Esophagus squamous epithelium (tissue), 5 donors: ENCODE data around the gene GALM. TPM values are rescaled to one million over a fixed set of nuclear protein-coding genes. Genes with fewer than 3 reads are reported as not detected.
A peak's percentile ranks its signal among the peaks of the same experiment; 100 is the strongest.

Experiments
- DNase-seq: peaks from one replicate; lab custom pipeline; 2025; lab: John Stamatoyannopoulos, UW
- H3K27ac ChIP-seq, 4 donors: fragments of 200-600 bp; sonication (generic); one replicate each; pipeline ENCODE4 v1.5.1; 2016 to 2019; ENCODE audit warnings: mild to moderate bottlenecking in 1 of 4
- H3K27me3 ChIP-seq, 4 donors: fragments of 200-600 bp; sonication (generic); 1 replicate in 3 of 4; 2 replicates in 1 of 4; pipeline versions ENCODE4 v1.5.1 to v1.6.0; 2017 to 2021; ENCODE audit warnings: antibody characterized with exemption in 1 of 4
- H3K36me3 ChIP-seq, 3 donors: fragments of 200-600 bp; sonication (generic); one replicate each; pipeline ENCODE4 v1.5.1; 2016 to 2019
- H3K4me1 ChIP-seq, 3 donors: fragments of 200-600 bp; sonication (generic); one replicate each; pipeline ENCODE4 v1.5.1; 2017 to 2019
- H3K4me3 ChIP-seq, 4 donors: fragments of 200-600 bp; sonication (generic); 1 replicate in 3 of 4; 2 replicates in 1 of 4; pipeline ENCODE4 v1.5.1; 2016 to 2019; ENCODE audit warnings: mild to moderate bottlenecking in 2 of 4, moderate library complexity in 1 of 4
- H3K9me3 ChIP-seq, 3 donors: fragments of 200-600 bp; sonication (generic); one replicate each; pipeline ENCODE4 v1.5.1; 2016 to 2019
- CTCF ChIP-seq, 6 experiments: fragments of 450-650 bp in 4 of 6; fragments of 200-600 bp in 2 of 6; sonication (generic) in 2 of 6; IDR thresholded peaks; one replicate each; pipeline ENCODE4 v1.5.1; 2016 to 2019; ENCODE audit warnings: antibody characterized with exemption in 6 of 6, mild to moderate bottlenecking in 4 of 6, moderate library complexity in 4 of 6
- POLR2A ChIP-seq, 4 donors: fragments of 450-650 bp; IDR thresholded peaks; one replicate each; pipeline ENCODE4 v1.6.1; 2017; ENCODE audit warnings: antibody characterized with exemption in 4 of 4, mild to moderate bottlenecking in 4 of 4, moderate library complexity in 3 of 4
- WGBS, 2 donors: methylation state at CpG; one replicate each; pipeline ENCODE4 v1.1.5; 2018; 5-methylcytosine and 5-hydroxymethylcytosine counted together
- intact Hi-C: fragments of 100-400 bp; cut with DNase I; formaldehyde crosslinking; loops from one replicate; pipeline ENCODE4 v1.15.0; 2022
- total RNA-seq, 4 donors: library from RNA; depleted of rRNA; stranded (reverse); fragments of >200 nt; gene quantifications; one replicate each; pipeline ENCODE4 v1.1.0, GENCODE V29; 2016
- donor health status: DM: yes; HTN: yes; CAD: no.

The GALM gene
- total RNA-seq, 4 donors from 2014 or later, result 2.6 to 10.5 (median 4.8) TPM

- Histone ChIP-seq H3K27me3 (no peaks in the 10 kb centered on the region), H3K4me1 (peaks cover 7 to 73% (median 34%) of the 10 kb centered on the region in 3 donors), H3K27ac (peak overlapping the region in 1 of 4 donors; percentile 39), H3K9me3 (no peaks in the 10 kb centered on the region), H3K36me3 (peaks cover 25 to 88% (median 45%) of the 10 kb centered on the region in 3 donors), H3K4me3 (no peak overlapping the region)
- TF ChIP-seq POLR2A (IDR thresholded peaks at IDR 0.05) (no peak), CTCF (IDR thresholded peaks at IDR 0.05) (no peak)
- no peak for DNase-seq
- 81 to 87% methylated on average over 9 of the region's 9 CpGs for WGBS, 2 donors
- intact Hi-C loops, result no loop called here
Observed at GRCh38 chr2:38745267-38745666, 79.4 kb downstream of the GALM start.

GRCh38 chr2:38747007-38747424 lies 81.1 kb downstream of the GALM start:
- TF ChIP-seq POLR2A (IDR thresholded peaks at IDR 0.05) (no peak), CTCF (IDR thresholded peaks at IDR 0.05) (no peak)
- H3K4me3 ChIP-seq, result peak overlapping the region in 1 of 4 donors; percentile 5
- intact Hi-C loops, result no loop called here
- no peak for DNase-seq
- H3K4me1 ChIP-seq, result peaks cover 7 to 66% (median 37%) of the 10 kb centered on the region in 3 donors
- H3K36me3 ChIP-seq, result peaks cover 25 to 78% (median 45%) of the 10 kb centered on the region in 3 donors
- WGBS, 2 donors, result 68 to 81% methylated on average over 4 of the region's 4 CpGs
- no peaks in the 10 kb centered on the region for H3K27me3 ChIP-seq
- no peaks in the 10 kb centered on the region for H3K9me3 ChIP-seq
- H3K27ac ChIP-seq, result peak overlapping the region in 1 of 4 donors; percentile 23

GRCh38 chr2:38747819-38748218 lies 81.9 kb downstream of the GALM start:
- WGBS, 2 donors, result 62 to 75% methylated on average over 5 of the region's 5 CpGs
- H3K27me3 ChIP-seq, result no peaks in the 10 kb centered on the region
- no peak for DNase-seq
- H3K4me1 ChIP-seq, result peaks cover 7 to 69% (median 38%) of the 10 kb centered on the region in 3 donors
- peaks cover 25 to 70% (median 44%) of the 10 kb centered on the region in 3 donors for H3K36me3 ChIP-seq
- no peak overlapping the region for H3K4me3 ChIP-seq
- TF ChIP-seq CTCF (IDR thresholded peaks at IDR 0.05) (no peak), POLR2A (IDR thresholded peaks at IDR 0.05) (no peak)
- H3K9me3 ChIP-seq, result no peaks in the 10 kb centered on the region
- H3K27ac ChIP-seq, result peak overlapping the region in 1 of 4 donors; percentile 30
- intact Hi-C loops, result no loop called here

GRCh38 chr2:38748391-38748790 lies 82.5 kb downstream of the GALM start:
- Histone ChIP-seq H3K4me3 (no peak overlapping the region), H3K9me3 (no peaks in the 10 kb centered on the region), H3K4me1 (peaks cover 7 to 69% (median 38%) of the 10 kb centered on the region in 3 donors), H3K36me3 (peaks cover 25 to 64% (median 39%) of the 10 kb centered on the region in 3 donors), H3K27ac (peak overlapping the region in 1 of 4 donors; percentile 30), H3K27me3 (no peaks in the 10 kb centered on the region)
- no peak for DNase-seq
- WGBS, 2 donors, result 72 to 75% methylated on average over 9 of the region's 9 CpGs
- intact Hi-C loops, result no loop called here
- TF ChIP-seq POLR2A (IDR thresholded peaks at IDR 0.05) (no peak), CTCF (IDR thresholded peaks at IDR 0.05) (no peak)

- H3K4me3 ChIP-seq, result peak overlapping the region; percentile 72 to 99 (median 95)
- H3K36me3 ChIP-seq, result peaks cover 25 to 56% (median 38%) of the 10 kb centered on the region in 3 donors
- 34 to 40% methylated on average over 26 of the region's 26 CpGs for WGBS, 2 donors
- no peak for TF ChIP-seq POLR2A (IDR thresholded peaks at IDR 0.05)
- no peak for TF ChIP-seq CTCF (IDR thresholded peaks at IDR 0.05)
- no peaks in the 10 kb centered on the region for H3K9me3 ChIP-seq
- no peaks in the 10 kb centered on the region for H3K27me3 ChIP-seq
- DNase-seq, result no peak
- peak overlapping the region; percentile 95 to 100 (median 100) for H3K27ac ChIP-seq
- H3K4me1 ChIP-seq, result peaks cover 7 to 70% (median 38%) of the 10 kb centered on the region in 3 donors
- intact Hi-C loops, result no loop called here
Observed at GRCh38 chr2:38748943-38749804, 83.3 kb downstream of the GALM start.
